Gastroesophageal sphincter (tissue), 3 donors: ENCODE measurements around the gene MACROH2A2.

Source experiments
- CTCF ChIP-seq, 4 experiments: fragments of 200-600 bp in 2 of 4; fragments of 450-650 bp in 2 of 4; sonication (generic) in 1 of 4; IDR thresholded peaks; one replicate each; pipeline ENCODE4 v1.5.1; 2017 to 2019; ENCODE audit warnings: antibody characterized with exemption in 4 of 4, mild to moderate bottlenecking in 2 of 4, moderate library complexity in 2 of 4
- EP300 ChIP-seq: sonication (generic); formaldehyde crosslinking; IDR thresholded peaks from one replicate; pipeline ENCODE4 v1.6.1; 2017; ENCODE audit warnings: antibody characterized with exemption, mild to moderate bottlenecking
- POLR2A ChIP-seq, 2 donors: fragments of 450-650 bp; IDR thresholded peaks; one replicate each; pipeline ENCODE4 v1.6.1; 2017; ENCODE audit warnings: antibody characterized with exemption in 2 of 2, mild to moderate bottlenecking in 2 of 2, moderate library complexity in 1 of 2

- TF ChIP-seq CTCF (IDR thresholded peaks at IDR 0.05): no peak
- no peak for TF ChIP-seq POLR2A (IDR thresholded peaks at IDR 0.05)
- TF ChIP-seq EP300: no peak
Measured at GRCh38 chr10:70119623-70120022, 67.0 kb downstream of the MACROH2A2 start.
